HCT116 (cell line): ENCODE measurements around the gene GPR61. TPM values are rescaled to one million over a fixed set of nuclear protein-coding genes. Genes with fewer than 3 reads are reported as not detected.

ENCODE experiments used
- ATAC-seq: fragments of 200-7000 bp; cut with Tn5 transposase; 2 replicates; pipeline ENCODE4 v1.9.1; 2020; ENCODE audit warnings: mild to moderate bottlenecking, moderate library complexity
- BruUV-seq: library from RNA; stranded (reverse); fragments of 400-500 nt; replicated peaks from 2 replicates; lab custom pipeline; 2021; lab: Mats Ljungman, UMichigan
- CTCF ChIA-PET: fragments of 300-600 bp; sonication (Branson Sonifier 250); formaldehyde crosslinking; loops from one replicate; lab custom pipeline; 2021; ENCODE audit warnings: antibody characterized with exemption; lab: Charles Lee
- POLR2A ChIA-PET: fragments of 300-600, 350-600 bp; sonication (Branson Sonifier 250); formaldehyde crosslinking; loops from one replicate; lab custom pipeline; 2021; ENCODE audit warnings: antibody characterized with exemption; lab: Charles Lee
- RAD21 ChIA-PET, 2 experiments: fragments of 300-600 bp; sonication (Branson Sonifier 250); formaldehyde crosslinking; loops; one replicate each; lab custom pipeline; 2023; ENCODE audit warnings: low total read pairs in 2 of 2; ENCODE audit not compliant: uncharacterized antibody in 2 of 2, unreplicated experiment in 2 of 2, low non-redundant PET in 1 of 2; lab: Charles Lee
- DNase-seq: peaks from one replicate; pipeline ENCODE4 v3.0.0-alpha.2; 2010; ENCODE audit warnings: low read depth, low spot score
- H2AFZ ChIP-seq: fragments of 200-600 bp; shearing (Covaris generic), sonication (generic); 2 replicates; pipeline ENCODE4 v1.6.1; 2017; ENCODE audit warnings: low read depth, mixed run types, mixed read lengths, antibody characterized with exemption, low read length; ENCODE audit not compliant: poor library complexity, severe bottlenecking
- H3K27ac ChIP-seq: 2 replicates; pipeline ENCODE4 v1.5.1; 2012; ENCODE audit warnings: low read depth, low read length
- H3K27me3 ChIP-seq: fragments of 200-600 bp; sonication (generic); 2 replicates; pipeline ENCODE4 v1.6.1; 2016; ENCODE audit warnings: mixed run types, low read length, mixed read lengths; ENCODE audit not compliant: insufficient read depth
- H3K36me3 ChIP-seq, 2 experiments: fragments of 200-500 bp in 1 of 2; fragments of 200-600 bp in 1 of 2; sonication (Bioruptor generic) in 1 of 2; sonication (generic) in 1 of 2; 2 replicates each; pipeline versions ENCODE4 v1.5.1 to v1.6.1; 2014 to 2016; ENCODE audit warnings: low read length in 2 of 2, inconsistent platforms in 1 of 2, mixed read lengths in 1 of 2, mixed run types in 1 of 2; ENCODE audit not compliant: insufficient read depth in 2 of 2, control insufficient read depth in 1 of 2
- H3K4me1 ChIP-seq, 2 experiments: fragments of 200-600 bp in 1 of 2; sonication (generic) in 1 of 2; 2 replicates each; pipeline versions ENCODE4 v1.5.1 to v1.6.1; 2012 to 2017; ENCODE audit warnings: low read length in 2 of 2, inconsistent platforms in 1 of 2, mild to moderate bottlenecking in 1 of 2, mixed read lengths in 1 of 2, mixed run types in 1 of 2, moderate library complexity in 1 of 2; ENCODE audit not compliant: insufficient read depth in 2 of 2, control insufficient read depth in 1 of 2
- H3K4me2 ChIP-seq: fragments of 200-600 bp; sonication (generic); 2 replicates; pipeline ENCODE4 v1.6.1; 2017; ENCODE audit warnings: mixed run types, low read length, mixed read lengths
- H3K4me3 ChIP-seq, 2 experiments: fragments of 200-600 bp in 1 of 2; sonication (generic) in 1 of 2; replicated peaks in 1 of 2; 2 replicates each; pipeline ENCODE4 v1.5.1; 2011 to 2016; ENCODE audit warnings: low read length in 2 of 2, control low read depth in 1 of 2, low read depth in 1 of 2, mild to moderate bottlenecking in 1 of 2, mixed read lengths in 1 of 2, mixed run types in 1 of 2
- H3K79me2 ChIP-seq: fragments of 200-600 bp; sonication (generic); 2 replicates; pipeline ENCODE4 v1.6.1; 2017; ENCODE audit warnings: mild to moderate bottlenecking, mixed run types, low read length, moderate library complexity, mixed read lengths; ENCODE audit not compliant: insufficient read depth
- H3K9ac ChIP-seq: fragments of 200-600 bp; sonication (generic); 2 replicates; pipeline ENCODE4 v1.6.1; 2016; ENCODE audit warnings: low read length, mixed read lengths
- H3K9me2 ChIP-seq: fragments of 200-600 bp; sonication (generic), shearing (Covaris generic); 2 replicates; pipeline ENCODE4 v1.6.1; 2017; ENCODE audit warnings: mixed run types, mild to moderate bottlenecking, moderate library complexity; ENCODE audit not compliant: insufficient read depth
- H3K9me3 ChIP-seq, 2 experiments: fragments of 200-500 bp in 1 of 2; fragments of 200-600 bp in 1 of 2; sonication (Bioruptor generic) in 1 of 2; sonication (generic) in 1 of 2; 2 replicates each; pipeline ENCODE4 v1.6.1; 2014 to 2017; ENCODE audit warnings: low read length in 2 of 2, mixed read lengths in 2 of 2, inconsistent platforms in 1 of 2, low read depth in 1 of 2, mild to moderate bottlenecking in 1 of 2, mixed run types in 1 of 2, moderate library complexity in 1 of 2; ENCODE audit not compliant: control insufficient read depth in 1 of 2, insufficient read depth in 1 of 2
- H4K20me1 ChIP-seq: fragments of 200-600 bp; sonication (generic), shearing (Covaris generic); 2 replicates; pipeline ENCODE4 v1.6.1; 2017; ENCODE audit warnings: mixed run types, mild to moderate bottlenecking, moderate library complexity; ENCODE audit not compliant: insufficient read depth
- ATF3 ChIP-seq: IDR thresholded peaks from 2 replicates; pipeline ENCODE4 v1.6.1; 2012
- CEBPB ChIP-seq: IDR thresholded peaks from 2 replicates; pipeline ENCODE4 v1.6.1; 2012; ENCODE audit warnings: low read depth
- CTCF ChIP-seq, 3 experiments: fragments of 200-600 bp in 1 of 3; sonication (generic) in 1 of 3; IDR thresholded peaks in 2 of 3; conservative IDR thresholded peaks in 1 of 3; 2 replicates each; pipeline ENCODE4 v1.5.1; 2012 to 2017; ENCODE audit warnings: low read depth in 2 of 3, low read length in 2 of 3, antibody characterized with exemption in 1 of 3, borderline replicate concordance in 1 of 3, control low read depth in 1 of 3, mild to moderate bottlenecking in 1 of 3, mixed read lengths in 1 of 3, mixed run types in 1 of 3, moderate library complexity in 1 of 3; ENCODE audit not compliant: insufficient read depth in 1 of 3
- EGR1 ChIP-seq: IDR thresholded peaks from 2 replicates; pipeline ENCODE4 v1.6.1; 2012; ENCODE audit warnings: low read depth
- ELF1 ChIP-seq: IDR thresholded peaks from 2 replicates; pipeline ENCODE4 v1.6.1; 2012; ENCODE audit warnings: low read depth, borderline replicate concordance
- EZH2 ChIP-seq: fragments of 200-600 bp; sonication (generic); IDR thresholded peaks from 2 replicates; pipeline ENCODE4 v1.6.1; 2017; ENCODE audit warnings: antibody characterized with exemption, mixed run types
- EZH2phosphoT487 ChIP-seq: fragments of 200-600 bp; IDR thresholded peaks from 2 replicates; pipeline ENCODE4 v1.6.1; 2018; ENCODE audit warnings: antibody characterized with exemption, borderline replicate concordance
- FOSL1 ChIP-seq: IDR thresholded peaks from 2 replicates; pipeline ENCODE4 v1.6.1; 2012; ENCODE audit warnings: low read depth
- JUND ChIP-seq: IDR thresholded peaks from 2 replicates; pipeline ENCODE4 v1.6.1; 2012
- MAX ChIP-seq: IDR thresholded peaks from 2 replicates; pipeline ENCODE4 v1.6.1; 2012
- POLR2AphosphoS5 ChIP-seq: IDR thresholded peaks from 2 replicates; pipeline ENCODE4 v1.6.1; 2011; ENCODE audit warnings: mild to moderate bottlenecking, low read depth, low read length, moderate library complexity
- RAD21 ChIP-seq: IDR thresholded peaks from 2 replicates; pipeline ENCODE4 v1.6.1; 2012; ENCODE audit warnings: low read depth, mild to moderate bottlenecking
- REST ChIP-seq: IDR thresholded peaks from 2 replicates; pipeline ENCODE4 v1.6.1; 2012; ENCODE audit warnings: low read depth
- SIN3A ChIP-seq: IDR thresholded peaks from 2 replicates; pipeline ENCODE4 v1.6.1; 2012; ENCODE audit warnings: low read depth
- SP1 ChIP-seq: IDR thresholded peaks from 2 replicates; pipeline ENCODE4 v1.6.1; 2012; ENCODE audit warnings: low read depth
- TCF7L2 ChIP-seq: IDR thresholded peaks from 2 replicates; pipeline ENCODE4 v1.7.0; 2011; ENCODE audit warnings: borderline replicate concordance, inconsistent platforms; ENCODE audit not compliant: insufficient read depth, insufficient read length; ENCODE audit errors: extremely low read depth
- ZBTB33 ChIP-seq: IDR thresholded peaks from 2 replicates; pipeline ENCODE4 v1.6.1; 2011; ENCODE audit warnings: mild to moderate bottlenecking, low read length, moderate library complexity; ENCODE audit not compliant: insufficient replicate concordance; ENCODE audit errors: extremely low read depth
- ZNF274 ChIP-seq: fragments of 200-500 bp; sonication (Bioruptor generic); IDR thresholded peaks from 2 replicates; pipeline ENCODE4 v1.6.1; 2014; ENCODE audit warnings: mild to moderate bottlenecking, low read depth, low read length, inconsistent platforms
- intact Hi-C: fragments of 100-400 bp; cut with micrococcal nuclease; formaldehyde crosslinking; loops from 2 replicates; pipeline ENCODE4 v1.10.0; 2022
- total RNA-seq: library from RNA; stranded (reverse); gene quantifications from one replicate; pipeline ENCODE4 v1.2.1, GENCODE V29; 2021; ENCODE audit not compliant: unreplicated experiment

The GPR61 gene
- total RNA-seq, 1 experiment from 2014 or later, result not detected

GRCh38 chr1:109565241-109565640 is 25.6 kb downstream of the GPR61 start:
- ChIA-PET CTCF (interaction anchor here (1.2 kb wide), 1 partner anchor 419 kb away, joined by 3 read pairs; the partner anchor contains the start of gene AHCYL1), POLR2A (interaction anchor here (1.1 kb wide), 1 partner anchor 9 kb away, joined by 3 read pairs; no protein-coding TSS in a partner anchor), RAD21 (no interaction called here)
- no peak overlapping the region for H3K27ac ChIP-seq
- TF ChIP-seq CEBPB (no peak), SP1 (no peak), SIN3A (no peak), JUND (no peak), EZH2 (no peak), EZH2phosphoT487 (no peak), ZNF274 (no peak), MAX (no peak), ZBTB33 (no peak), TCF7L2 (no peak), CTCF (IDR thresholded peaks at IDR 0.05 in 2 of 3, conservative IDR thresholded peaks at IDR 0.05 in 1 of 3; ENCODE audit: borderline replicate concordance in 1 of 3, insufficient read depth in 1 of 3, low read depth in 2 of 3, low read length in 2 of 3) (no peak), ELF1 (no peak), RAD21 (no peak), POLR2AphosphoS5 (no peak), REST (no peak), FOSL1 (no peak), ATF3 (no peak), EGR1 (no peak)
- DNase-seq, result no peak
- peaks cover 8 to 20% of the 10 kb centered on the region in 2 experiments; a peak in 3 of 4 replicates for H3K4me1 ChIP-seq
- intact Hi-C loops, result no loop called here
- peaks cover 21% of the 10 kb centered on the region; the same call in 1 of the 2 replicates for H4K20me1 ChIP-seq
- H3K9ac ChIP-seq, result no peak overlapping the region
- no peaks in the 10 kb centered on the region for H3K9me2 ChIP-seq
- H3K36me3 ChIP-seq, result no peaks in the 10 kb centered on the region
- no peak overlapping the region for H3K4me3 ChIP-seq
- no peak overlapping the region for H2AFZ ChIP-seq
- no peaks in the 10 kb centered on the region for H3K9me3 ChIP-seq
- H3K79me2 ChIP-seq, result peaks cover 100% of the 10 kb centered on the region
- H3K27me3 ChIP-seq, result no peaks in the 10 kb centered on the region
- H3K4me2 ChIP-seq, result no peak overlapping the region
- no TSS peak for BruUV-seq
- no peak for ATAC-seq
